AG10803 (cell line): ENCODE data around the gene CFAP43.

Source experiments
- DNase-seq: peaks from one replicate; pipeline ENCODE4 v3.0.0; 2010; ENCODE audit warnings: low read depth
- H3K4me3 ChIP-seq: 2 replicates; pipeline ENCODE4 v1.5.1; 2011; ENCODE audit warnings: mild to moderate bottlenecking, low read length, control low read depth
- TF ChIP-seq, protein P1 (sequence below): conservative IDR thresholded peaks from 2 replicates; pipeline ENCODE4 v1.5.1; 2011; ENCODE audit warnings: mild to moderate bottlenecking, low read length, control low read depth, inconsistent platforms

CFAP43 gene

GRCh38 chr10:104262055-104262454 is 29.9 kb upstream of the CFAP43 start:
- TF ChIP-seq, protein P1, sequence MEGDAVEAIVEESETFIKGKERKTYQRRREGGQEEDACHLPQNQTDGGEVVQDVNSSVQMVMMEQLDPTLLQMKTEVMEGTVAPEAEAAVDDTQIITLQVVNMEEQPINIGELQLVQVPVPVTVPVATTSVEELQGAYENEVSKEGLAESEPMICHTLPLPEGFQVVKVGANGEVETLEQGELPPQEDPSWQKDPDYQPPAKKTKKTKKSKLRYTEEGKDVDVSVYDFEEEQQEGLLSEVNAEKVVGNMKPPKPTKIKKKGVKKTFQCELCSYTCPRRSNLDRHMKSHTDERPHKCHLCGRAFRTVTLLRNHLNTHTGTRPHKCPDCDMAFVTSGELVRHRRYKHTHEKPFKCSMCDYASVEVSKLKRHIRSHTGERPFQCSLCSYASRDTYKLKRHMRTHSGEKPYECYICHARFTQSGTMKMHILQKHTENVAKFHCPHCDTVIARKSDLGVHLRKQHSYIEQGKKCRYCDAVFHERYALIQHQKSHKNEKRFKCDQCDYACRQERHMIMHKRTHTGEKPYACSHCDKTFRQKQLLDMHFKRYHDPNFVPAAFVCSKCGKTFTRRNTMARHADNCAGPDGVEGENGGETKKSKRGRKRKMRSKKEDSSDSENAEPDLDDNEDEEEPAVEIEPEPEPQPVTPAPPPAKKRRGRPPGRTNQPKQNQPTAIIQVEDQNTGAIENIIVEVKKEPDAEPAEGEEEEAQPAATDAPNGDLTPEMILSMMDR = no peak
- peak; percentile 54 for DNase-seq
- no peak overlapping the region for H3K4me3 ChIP-seq

DNA sequence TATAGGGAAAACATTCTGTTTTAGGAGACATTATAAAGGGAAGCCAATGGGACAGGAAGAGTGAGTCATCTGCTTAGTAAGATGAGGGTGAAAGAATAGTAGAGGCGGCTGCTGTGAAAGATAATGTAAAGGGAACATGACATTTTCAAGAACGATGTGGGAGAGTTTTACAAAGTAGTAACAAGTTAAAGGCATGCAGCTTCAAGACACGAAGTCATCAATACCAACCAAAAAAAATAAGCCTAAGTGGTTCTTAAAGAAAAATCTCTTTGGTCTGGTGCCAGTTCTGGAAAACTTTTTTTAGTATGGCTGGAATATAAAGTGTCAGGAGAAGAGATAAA is 28.6 kb upstream of the CFAP43 start:
- peak; percentile 42 for DNase-seq
- TF ChIP-seq, protein P1 = no peak
- H3K4me3 ChIP-seq = no peak overlapping the region

DNA sequence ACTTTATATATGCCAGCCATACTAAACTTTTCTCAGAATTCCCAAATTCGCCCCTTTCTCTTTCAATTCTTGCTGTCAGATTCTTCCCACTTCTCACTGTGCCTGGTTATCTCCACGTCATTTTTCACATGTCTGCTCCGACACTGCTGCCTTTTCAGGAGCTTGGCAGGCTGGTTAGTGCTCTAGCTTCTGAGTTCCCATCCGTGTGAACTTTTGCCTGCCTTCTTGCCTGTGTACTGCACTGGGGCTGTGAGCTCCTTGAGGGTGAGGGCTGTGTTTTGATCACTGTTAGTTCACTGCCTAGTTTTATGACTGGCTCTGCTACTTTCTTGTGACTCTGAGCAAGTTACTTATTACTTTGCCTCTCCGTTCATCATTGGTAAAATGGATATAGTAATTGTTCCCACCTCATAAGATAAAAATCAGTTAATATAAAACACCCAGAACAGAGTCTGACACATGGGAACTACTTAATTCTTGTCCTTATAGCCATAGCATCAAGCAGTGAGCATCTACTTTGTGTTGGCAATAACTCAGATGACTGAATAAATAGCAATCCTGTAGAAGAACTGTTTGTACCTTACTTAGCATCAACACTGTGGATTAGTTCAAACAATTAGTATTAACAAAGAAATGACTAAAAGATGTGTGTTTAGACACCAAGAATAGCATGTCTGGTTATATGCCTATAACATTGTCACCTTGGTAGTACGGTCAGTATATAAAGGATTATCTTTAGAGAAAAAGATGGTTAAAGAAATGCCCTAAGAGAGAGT is 28.0 kb upstream of the CFAP43 start:
- TF ChIP-seq, protein P1 = no peak
- no peak overlapping the region for H3K4me3 ChIP-seq
- no peak for DNase-seq

- TF ChIP-seq, protein P1 = no peak
- no peak for DNase-seq
- no peak overlapping the region for H3K4me3 ChIP-seq
Observed at GRCh38 chr10:104259456-104259855, 27.3 kb upstream of the CFAP43 start.

- no peak for DNase-seq
- TF ChIP-seq, protein P1 = no peak
- H3K4me3 ChIP-seq = no peak overlapping the region
Observed at GRCh38 chr10:104258209-104258608, 26.0 kb upstream of the CFAP43 start.

GRCh38 chr10:104257235-104257634 is 25.1 kb upstream of the CFAP43 start:
- no peak overlapping the region for H3K4me3 ChIP-seq
- TF ChIP-seq, protein P1 = no peak
- no peak for DNase-seq

- H3K4me3 ChIP-seq = peak overlapping the region; percentile 83
- DNase-seq = no peak
- TF ChIP-seq, protein P1 = no peak
Observed at GRCh38 chr10:104256335-104256961, 24.3 kb upstream of the CFAP43 start.
